Psoas muscle (tissue), 8 donors: Measurements from ENCODE around the gene ADARB1. TPM values are rescaled to one million over a fixed set of nuclear protein-coding genes. Genes with fewer than 3 reads are reported as not detected.

Experiments
- ATAC-seq, 4 donors: fragments of 200-7000 bp; cut with Tn5 transposase; one replicate each; pipeline ENCODE4 v1.9.1; 2020; ENCODE audit warnings: moderate library complexity in 3 of 4, mild to moderate bottlenecking in 2 of 4
- DNase-seq, 2 donors: peaks; one replicate each; pipeline ENCODE4 v3.0.0-alpha.2; 2020
- H3K27ac ChIP-seq: fragments of 200-600 bp; one replicate; pipeline ENCODE4 v1.8.0; 2022
- H3K27me3 ChIP-seq, 3 donors: fragments of 200-600 bp in 1 of 3; one replicate each; pipeline versions ENCODE4 v1.6.1 to v1.8.0; 2013 to 2022; ENCODE audit warnings: low read length in 2 of 3, mild to moderate bottlenecking in 2 of 3, moderate library complexity in 1 of 3; ENCODE audit not compliant: insufficient read depth in 3 of 3
- H3K36me3 ChIP-seq, 2 donors: fragments of 200-600 bp in 1 of 2; one replicate each; pipeline versions ENCODE4 v1.6.1 to v1.8.0; 2013 to 2022; ENCODE audit warnings: low read depth in 1 of 2, mild to moderate bottlenecking in 1 of 2, moderate library complexity in 1 of 2; ENCODE audit not compliant: insufficient read depth in 1 of 2
- H3K4me1 ChIP-seq: fragments of 200-600 bp; one replicate; pipeline ENCODE4 v1.8.0; 2022
- H3K4me3 ChIP-seq: fragments of 200-600 bp; one replicate; pipeline ENCODE4 v1.8.0; 2022; ENCODE audit warnings: mild to moderate bottlenecking
- H3K9me3 ChIP-seq: fragments of 200-600 bp; one replicate; pipeline ENCODE4 v1.8.0; 2022
- WGBS, 3 donors: extraction: QIAGEN DNeasy Blood & Tissue Kit; methylation state at CpG; one replicate each; pipeline versions ENCODE4 v1.1.6 to v1.1.7; 2013; 5-methylcytosine and 5-hydroxymethylcytosine counted together
- intact Hi-C, 2 donors: fragments of 100-400 bp; cut with DNase I; formaldehyde crosslinking; loops; one replicate each; pipeline versions ENCODE4 v1.11.0 to v1.14.2; 2022
- polyA plus RNA-seq, 3 donors: library from polyadenylated mRNA; stranded (reverse); fragments of 200-250 nt; gene quantifications; one replicate each; pipeline ENCODE4 v1.2.3, GENCODE V29; 2013
- total RNA-seq, 4 donors: library from RNA; stranded (reverse); fragmentation: NEBNext Ultra II Directional in 2 of 4; extraction: Animal tissue kit (Norgen Biotek cat#: 25700) in 2 of 4; gene quantifications; one replicate each; pipeline versions ENCODE4 v1.2.1 to v1.2.4, GENCODE V29; 2021 to 2023
- TF ChIP-seq, protein P1 (sequence below): fragments of 200-600 bp; IDR thresholded peaks from one replicate; pipeline ENCODE4 v1.8.0; 2022; ENCODE audit warnings: antibody characterized with exemption
- donor health status: healthy with polysubstance abuse.
- donor health status: DM: no; HTN: no; CAD: no; lungs with moderate emphysema.
- donor health status: Bipolar disorder and iron deficiency.
- donor health status: healthy.
- donor health status: DM: yes; HTN: yes; CAD: no.
- donor health status: DM: no; HTN: no; CAD: no.
- donor health status: DM: no; HTN: no; CAD: no.
- donor health status: DM: yes; HTN: yes; CAD: no.

The ADARB1 gene
- total and polyA plus RNA-seq, 7 donors: 3.8 to 22.7 (median 6.9) TPM

- Histone ChIP-seq H3K9me3 (no peaks in the 10 kb centered on the region), H3K4me1 (peaks cover 64% of the 10 kb centered on the region), H3K36me3 (no peaks in the 10 kb centered on the region), H3K27me3 (no peaks in the 10 kb centered on the region), H3K27ac (peak overlapping the region; percentile 84), H3K4me3 (no peak overlapping the region)
- peak; percentile 82 to 90 for DNase-seq
- WGBS, 3 donors: 15 to 24% (median 21%) methylated on average over 12 of the region's 12 CpGs
- TF ChIP-seq, protein P1, sequence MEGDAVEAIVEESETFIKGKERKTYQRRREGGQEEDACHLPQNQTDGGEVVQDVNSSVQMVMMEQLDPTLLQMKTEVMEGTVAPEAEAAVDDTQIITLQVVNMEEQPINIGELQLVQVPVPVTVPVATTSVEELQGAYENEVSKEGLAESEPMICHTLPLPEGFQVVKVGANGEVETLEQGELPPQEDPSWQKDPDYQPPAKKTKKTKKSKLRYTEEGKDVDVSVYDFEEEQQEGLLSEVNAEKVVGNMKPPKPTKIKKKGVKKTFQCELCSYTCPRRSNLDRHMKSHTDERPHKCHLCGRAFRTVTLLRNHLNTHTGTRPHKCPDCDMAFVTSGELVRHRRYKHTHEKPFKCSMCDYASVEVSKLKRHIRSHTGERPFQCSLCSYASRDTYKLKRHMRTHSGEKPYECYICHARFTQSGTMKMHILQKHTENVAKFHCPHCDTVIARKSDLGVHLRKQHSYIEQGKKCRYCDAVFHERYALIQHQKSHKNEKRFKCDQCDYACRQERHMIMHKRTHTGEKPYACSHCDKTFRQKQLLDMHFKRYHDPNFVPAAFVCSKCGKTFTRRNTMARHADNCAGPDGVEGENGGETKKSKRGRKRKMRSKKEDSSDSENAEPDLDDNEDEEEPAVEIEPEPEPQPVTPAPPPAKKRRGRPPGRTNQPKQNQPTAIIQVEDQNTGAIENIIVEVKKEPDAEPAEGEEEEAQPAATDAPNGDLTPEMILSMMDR: no peak
- ATAC-seq: peak; percentile 87 to 93 (median 92)
- intact Hi-C loops: no loop called here
These were observed 89.7 kb downstream of the ADARB1 start for GRCh38 chr21:45164124-45164511.

GRCh38 chr21:45164838-45165237 is 90.5 kb downstream of the ADARB1 start:
- Histone ChIP-seq H3K27ac (peak overlapping the region; percentile 84), H3K36me3 (no peaks in the 10 kb centered on the region), H3K4me3 (no peak overlapping the region), H3K27me3 (no peaks in the 10 kb centered on the region), H3K9me3 (no peaks in the 10 kb centered on the region), H3K4me1 (peaks cover 68% of the 10 kb centered on the region)
- intact Hi-C loops: no loop called here
- no peak for DNase-seq
- ATAC-seq: no peak
- WGBS, 3 donors: 86 to 96% (median 87%) methylated on average over 6 of the region's 6 CpGs
- TF ChIP-seq, protein P1: no peak

DNA sequence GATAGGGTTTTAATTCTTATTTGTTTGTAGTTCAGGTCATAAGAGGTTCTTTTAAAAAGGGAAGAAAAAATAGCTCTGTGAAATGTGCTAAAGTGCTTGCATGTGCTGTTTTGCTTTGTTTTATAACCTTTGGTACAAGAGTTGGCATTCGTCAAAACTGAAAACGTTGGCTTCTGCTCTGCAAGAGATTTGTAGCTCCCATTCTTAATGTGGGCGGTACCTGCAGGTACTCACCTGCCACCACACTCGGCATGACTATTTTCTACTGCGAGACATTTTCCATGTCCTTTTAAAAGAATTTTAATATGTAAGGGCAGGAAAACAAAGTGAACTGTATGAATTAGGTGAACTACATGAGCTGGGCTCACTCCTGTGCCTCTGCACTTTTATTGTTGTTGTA is 92.6 kb downstream of the ADARB1 start:
- no peak for ATAC-seq
- Histone ChIP-seq H3K4me1 (peaks cover 53% of the 10 kb centered on the region), H3K27ac (peak overlapping the region; percentile 67)

DNA sequence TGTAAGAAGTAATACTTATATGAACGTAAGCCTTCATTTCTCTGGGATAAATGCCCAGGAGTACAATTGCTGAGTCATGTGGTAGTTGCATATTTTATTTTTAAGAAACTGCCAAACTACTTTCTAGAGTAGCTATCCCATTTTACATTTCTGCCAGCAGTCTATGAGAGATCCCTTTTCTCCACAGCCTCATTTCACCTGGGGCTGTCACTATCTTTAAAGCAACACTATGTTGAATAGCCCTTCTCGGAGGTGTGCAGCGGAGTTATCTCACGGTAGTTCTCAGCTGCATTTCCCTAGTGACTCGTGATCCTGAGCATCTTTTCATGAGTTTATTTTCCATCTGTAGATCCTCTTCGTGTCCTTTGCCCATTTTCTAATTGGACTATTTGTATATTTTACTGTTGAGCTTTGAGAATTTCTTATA is 93.4 kb downstream of the ADARB1 start:
- H3K27me3 ChIP-seq: no peaks in the 10 kb centered on the region
- peaks cover 0 to 12% of the 10 kb centered on the region in 2 donors for H3K36me3 ChIP-seq
- no peaks in the 10 kb centered on the region for H3K9me3 ChIP-seq
- 29 to 54% (median 38%) methylated on average over 6 of the region's 6 CpGs for WGBS, 3 donors
- TF ChIP-seq, protein P1: no peak
- DNase-seq: no peak
- ATAC-seq: peak in 2 of 4 donors; percentile 39 to 52
- peak overlapping the region; percentile 15 for H3K4me3 ChIP-seq
- peaks cover 44% of the 10 kb centered on the region for H3K4me1 ChIP-seq
- peak overlapping the region; percentile 67 for H3K27ac ChIP-seq
- intact Hi-C loops: no loop called here

More for the DNA sequence above, 92.6 kb downstream of the ADARB1 start:
- no peak overlapping the region for H3K4me3 ChIP-seq
- 56 to 75% (median 57%) methylated on average over 5 of the region's 5 CpGs for WGBS, 3 donors
- TF ChIP-seq, protein P1: no peak
- no peaks in the 10 kb centered on the region for H3K27me3 ChIP-seq
- intact Hi-C loops: no loop called here
- no peaks in the 10 kb centered on the region for H3K9me3 ChIP-seq
- peaks cover 0 to 3% of the 10 kb centered on the region in 2 donors for H3K36me3 ChIP-seq
- DNase-seq: no peak

DNA sequence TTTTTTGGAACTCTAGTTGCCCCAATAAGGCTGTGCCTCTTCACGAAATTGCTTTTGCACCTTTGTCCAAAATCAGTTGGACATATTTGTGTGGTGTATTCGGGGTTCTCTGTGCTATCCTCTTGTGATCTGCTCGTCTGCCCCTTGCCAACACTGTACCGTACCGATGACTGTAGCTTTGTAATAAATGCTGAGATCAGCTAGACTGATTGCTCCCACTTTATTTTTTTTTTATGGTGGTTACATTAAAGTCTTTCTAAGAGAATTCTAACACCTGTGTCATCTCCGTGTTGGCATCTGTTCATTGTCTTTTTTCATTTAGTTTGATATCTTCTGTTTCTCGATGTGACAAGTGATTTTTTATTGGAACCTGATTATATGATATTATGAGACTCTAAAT is 94.1 kb downstream of the ADARB1 start:
- H3K9me3 ChIP-seq: no peaks in the 10 kb centered on the region
- DNase-seq (no peak), ATAC-seq (no peak)
- WGBS, 3 donors: 48 to 55% (median 52%) methylated on average over 7 of the region's 7 CpGs
- peaks cover 0 to 15% of the 10 kb centered on the region in 2 donors for H3K36me3 ChIP-seq
- H3K4me3 ChIP-seq: no peak overlapping the region
- peaks cover 37% of the 10 kb centered on the region for H3K4me1 ChIP-seq
- TF ChIP-seq, protein P1: no peak
- no peaks in the 10 kb centered on the region for H3K27me3 ChIP-seq
- peak overlapping the region; percentile 67 for H3K27ac ChIP-seq
- intact Hi-C loops: no loop called here
